Activated CD4-positive, CD25-positive, alpha-beta regulatory T cell treated with anti-CD3 and anti-CD28 coated beads, Interleukin-2, amount 50 U/mL, for 72 hours (primary cell): ENCODE results near the gene THRA.
"Not testable (repeated sequence)": the region's sequence is repeated elsewhere in the genome, so short reads cannot be mapped to it uniquely, and the experiment has no call there.

ENCODE experiments used
- DNase-seq: peaks from one replicate; pipeline ENCODE4 v3.0.0; 2021

THRA gene

GRCh38 chr17:40121181-40122135 lies 58.7 kb downstream of the THRA start, which contains the start of gene MSL1:
MSL1 (plus strand) TSS chr17:40121971; CDS start chr17:40122613, 642 bp downstream.
- peak; percentile 87 for DNase-seq

GRCh38 chr17:40122136-40122998 lies 59.6 kb downstream of the THRA start:
- DNase-seq, result peak; percentile 56

GRCh38 chr17:40122999-40123810 lies 60.4 kb downstream of the THRA start:
- DNase-seq, result peak; percentile 63

- DNase-seq, result no peak
Measured at GRCh38 chr17:40123811-40124114, 61.0 kb downstream of the THRA start.

GRCh38 chr17:40124279-40125141 lies 61.7 kb downstream of the THRA start:
- DNase-seq, result no peak

- DNase-seq, result no peak
Measured at GRCh38 chr17:40129498-40129897, 66.7 kb downstream of the THRA start.

GRCh38 chr17:40130352-40131042 lies 67.7 kb downstream of the THRA start:
- no peak for DNase-seq

GRCh38 chr17:40134184-40134583 lies 71.4 kb downstream of the THRA start:
- no peak for DNase-seq

- no peak for DNase-seq
Measured at GRCh38 chr17:40135817-40136216, 73.1 kb downstream of the THRA start.

GRCh38 chr17:40139566-40140058 lies 76.8 kb downstream of the THRA start:
- peak; percentile 34 for DNase-seq

GRCh38 chr17:40143166-40143565 lies 80.4 kb downstream of the THRA start:
- not testable (repeated sequence) for DNase-seq
